PFSK-1 (cell line): Measurements from ENCODE around the gene CXXC5.
A peak's percentile ranks its signal among the peaks of the same experiment; 100 is the strongest.

ENCODE experiments used
- FOXP2 ChIP-seq: optimal IDR thresholded peaks from 2 replicates; pipeline ENCODE3; 2011; ENCODE audit warnings: borderline replicate concordance, control low read depth, inconsistent platforms; ENCODE audit not compliant: insufficient read depth; ENCODE audit errors: extremely low read length, extremely low read depth
- POLR2AphosphoS5 ChIP-seq: IDR thresholded peaks from 2 replicates; pipeline ENCODE4 v1.6.1; 2012; ENCODE audit warnings: low read depth, mild to moderate bottlenecking, control low read depth, low read length, moderate library complexity
- SIN3A ChIP-seq: IDR thresholded peaks from 2 replicates; pipeline ENCODE4 v1.6.1; 2012; ENCODE audit warnings: mild to moderate bottlenecking, low read length, moderate library complexity, borderline replicate concordance; ENCODE audit not compliant: insufficient read depth
- TAF1 ChIP-seq: IDR thresholded peaks from 2 replicates; pipeline ENCODE4 v1.6.1; 2012; ENCODE audit warnings: low read length, control low read depth, borderline replicate concordance; ENCODE audit not compliant: insufficient read depth
- TF ChIP-seq, protein P1 (sequence below), 2 experiments: IDR thresholded peaks; 2 replicates each; pipeline versions ENCODE4 v1.6.1 to v1.8.0; 2011 to 2012; ENCODE audit warnings: low read depth in 2 of 2, low read length in 2 of 2, control low read depth in 1 of 2, inconsistent platforms in 1 of 2, mild to moderate bottlenecking in 1 of 2, moderate library complexity in 1 of 2; ENCODE audit not compliant: insufficient read depth in 1 of 2

The CXXC5 gene

DNA sequence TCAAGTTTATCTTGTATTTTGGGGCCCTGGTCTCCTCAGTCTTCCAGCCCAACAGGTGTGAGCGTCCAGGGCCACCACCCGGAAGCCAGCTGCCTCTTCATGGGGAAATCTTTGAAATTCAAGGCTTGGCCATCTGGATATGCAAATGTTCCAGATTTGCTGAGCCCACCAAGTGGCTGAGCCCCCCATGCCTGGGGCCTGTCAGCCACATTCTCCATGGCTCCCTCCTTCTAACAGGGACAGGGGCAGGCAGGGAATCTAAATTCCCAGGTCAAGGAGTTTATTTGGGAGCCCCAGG is 14.2 kb upstream of the CXXC5 start:
- TF ChIP-seq POLR2AphosphoS5: no peak
- TF ChIP-seq, protein P1, sequence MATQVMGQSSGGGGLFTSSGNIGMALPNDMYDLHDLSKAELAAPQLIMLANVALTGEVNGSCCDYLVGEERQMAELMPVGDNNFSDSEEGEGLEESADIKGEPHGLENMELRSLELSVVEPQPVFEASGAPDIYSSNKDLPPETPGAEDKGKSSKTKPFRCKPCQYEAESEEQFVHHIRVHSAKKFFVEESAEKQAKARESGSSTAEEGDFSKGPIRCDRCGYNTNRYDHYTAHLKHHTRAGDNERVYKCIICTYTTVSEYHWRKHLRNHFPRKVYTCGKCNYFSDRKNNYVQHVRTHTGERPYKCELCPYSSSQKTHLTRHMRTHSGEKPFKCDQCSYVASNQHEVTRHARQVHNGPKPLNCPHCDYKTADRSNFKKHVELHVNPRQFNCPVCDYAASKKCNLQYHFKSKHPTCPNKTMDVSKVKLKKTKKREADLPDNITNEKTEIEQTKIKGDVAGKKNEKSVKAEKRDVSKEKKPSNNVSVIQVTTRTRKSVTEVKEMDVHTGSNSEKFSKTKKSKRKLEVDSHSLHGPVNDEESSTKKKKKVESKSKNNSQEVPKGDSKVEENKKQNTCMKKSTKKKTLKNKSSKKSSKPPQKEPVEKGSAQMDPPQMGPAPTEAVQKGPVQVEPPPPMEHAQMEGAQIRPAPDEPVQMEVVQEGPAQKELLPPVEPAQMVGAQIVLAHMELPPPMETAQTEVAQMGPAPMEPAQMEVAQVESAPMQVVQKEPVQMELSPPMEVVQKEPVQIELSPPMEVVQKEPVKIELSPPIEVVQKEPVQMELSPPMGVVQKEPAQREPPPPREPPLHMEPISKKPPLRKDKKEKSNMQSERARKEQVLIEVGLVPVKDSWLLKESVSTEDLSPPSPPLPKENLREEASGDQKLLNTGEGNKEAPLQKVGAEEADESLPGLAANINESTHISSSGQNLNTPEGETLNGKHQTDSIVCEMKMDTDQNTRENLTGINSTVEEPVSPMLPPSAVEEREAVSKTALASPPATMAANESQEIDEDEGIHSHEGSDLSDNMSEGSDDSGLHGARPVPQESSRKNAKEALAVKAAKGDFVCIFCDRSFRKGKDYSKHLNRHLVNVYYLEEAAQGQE (IDR thresholded peaks at IDR 0.05; ENCODE audit: insufficient read depth in 1 of 2, low read depth in 2 of 2, low read length in 2 of 2): no peak
- TF ChIP-seq FOXP2: no peak
- TF ChIP-seq TAF1: no peak
- no peak for TF ChIP-seq SIN3A

DNA sequence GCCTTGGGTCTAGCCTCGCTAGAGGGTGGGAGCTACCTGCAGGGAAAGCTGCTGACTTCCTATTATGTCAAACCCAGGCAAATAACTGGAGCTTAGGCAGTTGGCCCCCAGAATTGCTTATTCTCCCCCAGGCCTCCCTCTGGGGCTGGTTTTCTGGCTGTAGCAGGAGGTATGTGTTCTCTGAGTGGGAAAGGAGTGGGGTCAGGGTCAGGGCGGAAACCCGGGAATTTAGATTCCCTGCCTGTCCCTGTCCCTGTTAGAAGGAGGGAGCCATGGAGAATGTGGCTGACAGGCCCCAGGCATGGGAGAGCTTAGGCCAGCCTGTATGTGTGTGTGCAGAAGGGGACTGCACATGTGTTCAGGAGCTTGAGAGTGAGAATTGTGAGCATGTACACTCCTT is 13.6 kb upstream of the CXXC5 start:
- TF ChIP-seq SIN3A (no peak), POLR2AphosphoS5 (no peak)
- TF ChIP-seq, protein P1 (IDR thresholded peaks at IDR 0.05; ENCODE audit: insufficient read depth in 1 of 2, low read depth in 2 of 2, low read length in 2 of 2): no peak

DNA sequence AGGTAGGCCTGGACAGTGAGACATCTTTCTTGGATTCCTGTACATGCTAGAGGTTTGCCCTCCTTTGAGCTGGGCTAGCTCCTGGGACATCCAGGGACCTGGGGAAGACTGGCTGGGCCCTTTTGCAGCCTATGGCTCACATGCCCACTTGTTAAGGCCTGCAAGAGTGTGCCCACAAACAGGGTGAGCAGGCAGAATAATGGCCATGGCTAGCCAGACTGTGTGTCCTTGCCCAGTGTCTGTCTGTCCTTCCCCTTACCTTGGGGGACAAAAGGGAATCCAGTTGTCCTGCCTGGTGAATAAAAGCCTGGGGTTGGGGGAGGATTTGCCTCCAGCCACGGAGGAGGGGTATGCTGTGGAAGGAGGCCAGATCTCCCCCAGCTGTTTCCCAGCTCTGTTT is 13.0 kb upstream of the CXXC5 start:
- TF ChIP-seq POLR2AphosphoS5: no peak
- TF ChIP-seq, protein P1 (IDR thresholded peaks at IDR 0.05; ENCODE audit: insufficient read depth in 1 of 2, low read depth in 2 of 2, low read length in 2 of 2): no peak
- no peak for TF ChIP-seq TAF1
- no peak for TF ChIP-seq SIN3A
- TF ChIP-seq FOXP2: no peak

GRCh38 chr5:139635606-139636206 is 12.4 kb upstream of the CXXC5 start:
- TF ChIP-seq FOXP2 (no peak), SIN3A (peak; percentile 44; the same call in 1 of the 2 replicates), TAF1 (no peak)
- TF ChIP-seq, protein P1 (IDR thresholded peaks at IDR 0.05; ENCODE audit: insufficient read depth in 1 of 2, low read depth in 2 of 2, low read length in 2 of 2): no peak

- no peak for TF ChIP-seq SIN3A
- TF ChIP-seq, protein P1 (IDR thresholded peaks at IDR 0.05; ENCODE audit: insufficient read depth in 1 of 2, low read depth in 2 of 2, low read length in 2 of 2): no peak
- no peak for TF ChIP-seq TAF1
- TF ChIP-seq FOXP2: no peak
Observed at GRCh38 chr5:139636207-139636792, 11.8 kb upstream of the CXXC5 start.
